Activated T-cell treated with anti-CD3 and anti-CD28 coated beads, Interleukin-2, amount 50 U/mL, for 1 hour (primary cell): ENCODE measurements around the gene BATF3.

Source experiments
- DNase-seq: peaks from one replicate; pipeline ENCODE4 v3.0.0-alpha.2; 2020

BATF3 gene

GRCh38 chr1:212702672-212703071, 3.0 kb upstream of the BATF3 start:
- DNase-seq = no peak

GRCh38 chr1:212701910-212702309, 2.3 kb upstream of the BATF3 start:
- no peak for DNase-seq

GRCh38 chr1:212700892-212701819, 1.5 kb upstream of the BATF3 start:
- peak; percentile 32 for DNase-seq

DNA sequence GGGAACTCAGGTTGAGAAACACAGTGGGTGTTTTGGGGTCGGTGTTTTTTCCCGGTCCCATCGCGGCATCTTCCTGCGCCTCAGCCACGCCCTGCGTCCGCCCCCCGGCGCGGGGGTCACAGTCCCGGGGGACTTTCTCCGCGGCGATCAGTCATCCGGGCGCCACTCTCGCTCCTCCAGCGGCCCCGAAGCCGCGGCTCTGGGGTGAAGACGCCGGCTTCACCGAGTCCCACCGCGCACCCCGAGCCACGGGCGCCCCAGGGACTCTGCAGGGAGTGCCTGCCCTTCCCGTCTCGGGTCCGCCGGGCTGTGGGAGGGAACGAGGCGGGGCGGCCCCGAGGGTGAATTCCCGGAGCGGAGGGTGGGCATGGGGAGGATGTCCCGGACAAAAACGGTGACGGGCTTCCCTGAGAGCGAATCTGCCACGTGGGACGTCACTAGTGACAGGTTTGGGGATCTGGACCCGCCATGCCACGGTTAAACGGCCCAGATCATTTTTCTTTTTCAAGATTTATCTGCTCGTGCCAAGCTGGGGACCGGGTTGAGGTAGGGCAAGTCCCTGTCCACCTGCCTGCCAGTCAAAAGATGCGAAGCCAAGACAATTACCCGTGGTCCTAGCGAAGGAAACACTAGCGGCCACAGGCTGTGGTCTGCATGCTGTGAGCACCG, 717 bp upstream of the BATF3 start:
- peak; percentile 62 for DNase-seq

- peak; percentile 63 for DNase-seq
Observed at GRCh38 chr1:212699104-212699624, 476 bp downstream of the BATF3 start.

DNA sequence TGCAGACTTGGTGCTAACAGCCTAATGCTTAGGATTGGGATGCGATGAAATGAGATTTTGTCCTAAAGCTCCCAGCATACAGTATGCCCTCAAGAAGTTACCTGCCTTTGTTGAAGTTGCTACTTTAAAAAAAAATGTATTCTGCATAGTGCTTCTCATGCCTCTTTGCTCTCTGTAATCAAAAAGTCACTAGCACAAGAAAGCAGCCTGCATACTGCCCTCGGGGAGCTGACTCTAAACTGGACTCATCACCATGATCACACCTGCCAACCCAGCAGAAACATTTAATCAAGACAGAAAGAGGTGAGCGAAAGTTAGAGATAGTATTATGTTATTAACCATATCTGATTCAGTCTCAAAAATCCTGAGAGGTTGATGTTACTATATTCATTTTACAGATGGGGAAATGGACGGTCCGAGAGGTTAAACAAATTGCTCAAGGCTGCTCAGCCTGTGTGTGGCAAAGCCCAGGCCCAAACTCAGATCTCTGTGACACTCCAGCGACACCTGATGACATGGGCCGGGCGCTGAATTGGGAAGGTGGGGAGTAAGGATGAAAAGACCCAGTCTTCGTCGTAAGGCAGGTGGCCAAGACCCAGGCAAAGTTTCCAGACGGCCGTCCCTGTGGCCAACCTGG, 1.1 kb downstream of the BATF3 start:
- DNase-seq = no peak

GRCh38 chr1:212696721-212697331, 2.8 kb downstream of the BATF3 start:
- no peak for DNase-seq

- no peak for DNase-seq
Observed at GRCh38 chr1:212692774-212693644, 6.6 kb downstream of the BATF3 start.

DNA sequence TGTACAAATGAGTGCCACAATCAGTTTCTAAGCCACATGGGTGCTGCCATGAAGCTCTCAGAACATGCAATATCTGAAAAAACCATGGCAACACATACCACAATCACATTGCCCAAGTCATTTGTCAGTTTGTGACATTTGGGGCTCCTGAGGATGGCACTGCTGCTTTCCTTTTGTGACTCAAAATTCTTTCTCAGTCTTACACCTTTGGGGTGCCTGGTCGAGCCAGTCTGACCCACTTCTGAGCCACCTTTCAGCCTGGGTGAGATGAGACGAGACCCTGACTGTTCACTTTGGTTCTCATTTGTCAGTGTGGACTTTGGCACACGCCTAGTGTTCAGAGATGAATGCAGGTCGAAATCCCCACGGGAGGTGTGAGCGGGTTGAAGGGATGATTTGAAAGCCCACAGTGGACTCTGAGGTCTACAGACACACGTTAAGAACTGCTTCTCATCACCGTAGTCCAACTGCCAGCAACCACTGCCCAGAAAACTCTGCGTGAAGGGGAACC, 8.0 kb downstream of the BATF3 start:
- DNase-seq = no peak

DNA sequence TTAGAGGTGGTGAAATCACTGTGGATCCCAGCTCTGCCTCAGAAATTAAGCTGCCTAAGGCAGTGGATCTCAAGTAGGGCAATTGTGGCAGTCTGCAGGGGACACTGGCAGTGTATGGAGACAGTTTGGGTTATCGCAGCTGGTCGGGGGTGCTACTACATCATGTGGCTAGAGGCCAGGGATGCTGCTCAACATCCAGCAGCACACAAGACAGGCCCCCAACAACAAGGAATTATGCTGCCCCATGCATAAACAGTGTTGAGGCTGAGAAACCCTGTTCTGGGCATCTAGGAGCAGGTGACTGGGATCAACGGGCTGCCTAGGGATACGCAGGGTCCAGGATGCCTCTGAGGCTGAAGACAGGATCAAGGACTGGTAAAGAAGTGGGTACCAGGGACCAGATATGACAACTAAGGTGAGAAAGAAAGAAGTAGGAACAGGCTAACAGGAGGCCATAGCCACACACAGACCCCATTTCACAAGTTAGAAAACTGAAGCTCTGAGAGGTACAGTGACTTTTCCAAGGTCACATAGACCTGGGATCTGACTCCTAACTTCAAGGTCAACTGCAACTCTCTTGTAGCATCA, 8.7 kb downstream of the BATF3 start:
- DNase-seq = no peak

- no peak for DNase-seq
Observed at GRCh38 chr1:212689758-212690529, 9.7 kb downstream of the BATF3 start.

DNA sequence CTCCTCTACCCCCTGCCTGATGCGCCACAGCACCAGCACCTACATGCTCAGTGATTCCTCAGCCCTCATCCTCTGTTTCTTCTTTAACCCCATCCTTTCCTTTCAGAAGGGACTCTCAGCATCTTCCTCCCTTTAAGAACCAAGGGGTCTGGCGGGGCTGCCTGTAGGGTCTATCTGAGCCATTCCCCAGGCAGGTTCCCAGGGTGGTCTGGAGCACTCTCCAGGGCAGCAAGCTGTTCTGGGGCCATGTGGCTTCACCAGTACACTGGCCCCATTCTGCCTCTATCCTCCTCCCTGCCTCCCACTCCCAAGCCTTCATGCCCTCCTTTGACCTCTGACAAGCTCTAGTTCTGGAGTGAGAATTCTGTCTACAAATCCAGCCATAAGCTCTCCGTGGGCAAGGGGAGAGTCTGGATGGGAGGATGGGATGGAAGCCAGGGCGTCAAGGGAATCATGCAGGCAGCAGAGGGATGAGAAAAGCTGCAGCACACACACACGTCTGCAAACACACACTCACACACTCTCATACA, 10.4 kb downstream of the BATF3 start:
- no peak for DNase-seq

- no peak for DNase-seq
Observed at GRCh38 chr1:212688341-212689047, 11.1 kb downstream of the BATF3 start.

DNA sequence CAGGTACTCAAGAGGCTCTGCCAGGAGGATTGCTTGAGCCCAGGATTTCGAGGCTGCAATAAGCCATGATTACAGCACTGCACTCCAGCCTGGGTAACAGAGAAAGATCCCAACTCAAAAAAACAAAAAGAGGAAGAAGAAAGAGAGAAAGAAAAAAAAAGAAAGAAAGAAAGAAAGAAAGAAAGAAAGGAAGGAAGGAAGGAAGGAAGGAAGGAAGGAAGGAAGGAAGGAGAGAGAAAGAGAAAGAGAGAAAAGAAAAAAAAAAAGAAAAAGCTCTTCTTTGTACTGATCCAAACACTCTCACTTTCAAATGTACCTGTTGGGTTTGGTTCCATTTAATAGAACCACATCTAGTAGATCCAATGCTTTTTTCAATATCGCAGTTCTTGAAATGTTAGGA, 11.8 kb downstream of the BATF3 start:
- no peak for DNase-seq

- no peak for DNase-seq
Observed at GRCh38 chr1:212686591-212686990, 13.0 kb downstream of the BATF3 start.

GRCh38 chr1:212686069-212686468, 13.6 kb downstream of the BATF3 start:
- no peak for DNase-seq

GRCh38 chr1:212685429-212685828, 14.2 kb downstream of the BATF3 start:
- DNase-seq = no peak

- DNase-seq = no peak
Observed at GRCh38 chr1:212684521-212685090, 15.0 kb downstream of the BATF3 start.

- DNase-seq = no peak
Observed at GRCh38 chr1:212684076-212684475, 15.6 kb downstream of the BATF3 start.
